AG10803 (cell line): ENCODE measurements around the gene CORO2A.

Experiments used
- DNase-seq: peaks from one replicate; pipeline ENCODE4 v3.0.0; 2010; ENCODE audit warnings: low read depth
- H3K4me3 ChIP-seq: 2 replicates; pipeline ENCODE4 v1.5.1; 2011; ENCODE audit warnings: mild to moderate bottlenecking, low read length, control low read depth
- CTCF ChIP-seq: conservative IDR thresholded peaks from 2 replicates; pipeline ENCODE4 v1.5.1; 2011; ENCODE audit warnings: mild to moderate bottlenecking, low read length, control low read depth, inconsistent platforms

CORO2A gene

GRCh38 chr9:98100456-98100855, 92.0 kb downstream of the CORO2A start:
- H3K4me3 ChIP-seq, result no peak overlapping the region

GRCh38 chr9:98099898-98100297, 92.5 kb downstream of the CORO2A start:
- no peak for TF ChIP-seq CTCF
- no peak for DNase-seq
- no peak overlapping the region for H3K4me3 ChIP-seq

More at GRCh38 chr9:98100456-98100855, 92.0 kb downstream of the CORO2A start:
- no peak for TF ChIP-seq CTCF
- DNase-seq, result no peak

DNA sequence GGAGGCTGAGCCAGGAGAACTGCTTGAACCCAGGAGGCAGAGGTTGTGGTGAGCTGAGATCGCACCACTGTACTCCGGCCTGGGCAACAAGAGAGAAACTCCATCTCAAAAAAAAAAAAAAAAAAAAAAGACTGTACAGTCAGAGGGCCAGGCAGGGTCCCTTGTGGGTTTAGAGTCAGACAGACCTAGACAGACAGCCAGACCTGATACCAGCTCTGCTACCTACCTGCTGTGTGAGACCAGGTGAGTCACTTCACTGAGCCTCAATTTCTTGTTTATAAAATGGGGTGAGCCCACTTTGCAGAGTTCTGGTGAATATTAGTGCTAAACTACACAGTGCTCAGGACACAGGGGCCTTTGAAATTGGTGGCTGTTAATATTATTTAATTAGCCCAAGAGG, 93.1 kb downstream of the CORO2A start:
- no peak for DNase-seq
- no peak overlapping the region for H3K4me3 ChIP-seq
- TF ChIP-seq CTCF, result no peak

DNA sequence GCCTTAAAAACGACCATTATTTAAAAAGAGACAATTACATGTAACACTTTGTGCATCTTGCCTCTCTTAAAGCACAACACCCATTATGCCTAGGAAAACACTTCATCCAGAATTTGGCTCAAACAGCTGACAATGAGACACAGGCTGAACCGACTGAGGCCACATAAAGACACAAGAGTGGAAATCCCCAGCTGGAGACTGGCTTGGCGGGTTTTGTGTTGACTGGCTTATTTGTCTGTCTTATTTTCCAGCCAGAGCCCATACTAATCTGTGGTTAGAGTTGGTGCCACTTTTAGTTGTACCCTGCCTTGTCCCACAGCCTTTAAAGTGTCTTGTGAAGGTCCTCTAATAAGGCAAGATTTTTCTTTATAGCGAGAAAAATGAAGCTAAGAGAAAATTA, 94.6 kb downstream of the CORO2A start:
- H3K4me3 ChIP-seq, result no peak overlapping the region
- no peak for TF ChIP-seq CTCF
- no peak for DNase-seq

- no peak overlapping the region for H3K4me3 ChIP-seq
- no peak for TF ChIP-seq CTCF
- DNase-seq, result no peak
Measured at GRCh38 chr9:98096091-98096490, 96.3 kb downstream of the CORO2A start.

GRCh38 chr9:98095401-98095800, 97.0 kb downstream of the CORO2A start:
- DNase-seq, result no peak
- TF ChIP-seq CTCF, result no peak
- H3K4me3 ChIP-seq, result no peak overlapping the region

GRCh38 chr9:98094851-98095250, 97.6 kb downstream of the CORO2A start:
- DNase-seq, result no peak
- H3K4me3 ChIP-seq, result no peak overlapping the region
- no peak for TF ChIP-seq CTCF
